Activated T-cell treated with anti-CD3 and anti-CD28 coated beads for 24 hours (primary cell): ENCODE results near the gene ING2.

Source experiments
- DNase-seq: peaks from one replicate; pipeline ENCODE4 v3.0.0-alpha.2; 2020; ENCODE audit warnings: low read depth

ING2 gene

GRCh38 chr4:183499801-183500200, 5.1 kb upstream of the ING2 start:
- DNase-seq: no peak

- no peak for DNase-seq
Measured at GRCh38 chr4:183503497-183504063, 1.3 kb upstream of the ING2 start.

- DNase-seq: peak; percentile 99
Measured at GRCh38 chr4:183504064-183504929, 561 bp upstream of the ING2 start.

- peak; percentile 83 for DNase-seq
Measured at GRCh38 chr4:183505611-183506388, 942 bp downstream of the ING2 start.

- DNase-seq: no peak
Measured at GRCh38 chr4:183506389-183506735, 1.5 kb downstream of the ING2 start.

GRCh38 chr4:183507925-183508696, 3.3 kb downstream of the ING2 start:
- no peak for DNase-seq

- no peak for DNase-seq
Measured at GRCh38 chr4:183508697-183509335, 4.0 kb downstream of the ING2 start.

- no peak for DNase-seq
Measured at GRCh38 chr4:183515411-183515810, 10.6 kb downstream of the ING2 start.

- no peak for DNase-seq
Measured at GRCh38 chr4:183517194-183517593, 12.3 kb downstream of the ING2 start.

GRCh38 chr4:183517781-183518180, 12.9 kb downstream of the ING2 start:
- DNase-seq: no peak

- DNase-seq: no peak
Measured at GRCh38 chr4:183522821-183523220, 18.0 kb downstream of the ING2 start.

GRCh38 chr4:183527326-183527725, 22.5 kb downstream of the ING2 start:
- no peak for DNase-seq

- DNase-seq: no peak
Measured at GRCh38 chr4:183532821-183533220, 28.0 kb downstream of the ING2 start.

- DNase-seq: no peak
Measured at GRCh38 chr4:183533698-183534097, 28.8 kb downstream of the ING2 start.

GRCh38 chr4:183540410-183541009, 35.7 kb downstream of the ING2 start:
- DNase-seq: no peak

- no peak for DNase-seq
Measured at GRCh38 chr4:183541010-183541751, 36.3 kb downstream of the ING2 start.

- no peak for DNase-seq
Measured at GRCh38 chr4:183541752-183542040, 36.8 kb downstream of the ING2 start.

GRCh38 chr4:183543435-183543834, 38.6 kb downstream of the ING2 start:
- DNase-seq: no peak

- DNase-seq: no peak
Measured at GRCh38 chr4:183544109-183544508, 39.3 kb downstream of the ING2 start.

GRCh38 chr4:183546376-183546775, 41.5 kb downstream of the ING2 start:
- DNase-seq: no peak

- no peak for DNase-seq
Measured at GRCh38 chr4:183548306-183548705, 43.4 kb downstream of the ING2 start.
